ENCODE results near the gene DNLZ.

Gene DNLZ

DNA sequence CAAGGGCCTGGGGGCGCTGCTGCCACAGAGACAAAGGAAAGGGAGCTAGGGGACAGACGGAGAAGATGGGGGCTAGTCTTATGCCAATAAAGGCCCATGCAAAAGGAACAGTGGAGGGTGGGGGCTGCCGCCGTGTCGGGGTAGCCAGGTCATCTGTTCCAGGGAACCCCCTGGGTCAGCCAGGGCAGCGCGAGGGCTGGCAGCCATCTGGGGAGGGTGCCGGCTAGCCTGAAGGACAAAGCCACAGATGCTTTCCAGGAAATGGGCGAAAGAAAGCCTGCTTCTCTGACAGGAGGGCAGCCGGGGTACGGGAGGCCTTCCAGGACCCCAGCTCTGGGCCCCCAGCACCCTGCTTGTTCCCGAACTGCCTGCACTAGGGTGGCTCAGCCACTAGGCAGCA, 11.6 kb upstream of the DNLZ start:
- no peak for DNase-seq (ENCODE audit: low spot score)

DNA sequence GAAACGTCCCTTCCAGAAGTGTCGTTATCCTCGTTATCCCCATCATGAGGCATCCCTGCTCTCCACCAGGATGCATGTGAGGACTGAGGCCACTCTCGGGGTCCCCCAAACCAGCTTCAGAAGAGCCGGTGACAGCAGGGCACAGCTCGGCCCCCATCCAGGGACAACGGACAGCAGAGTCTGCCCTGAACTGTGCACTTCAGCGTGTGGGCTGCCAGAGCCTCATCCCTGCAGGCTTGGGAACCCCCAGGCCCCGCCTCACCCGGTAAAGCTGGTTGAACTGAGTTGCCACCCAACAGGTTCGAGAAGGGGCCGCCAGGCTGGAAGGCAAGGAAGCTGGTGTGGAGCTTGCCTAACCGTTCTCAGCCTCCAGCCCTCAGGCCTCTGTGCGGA, 10.6 kb upstream of the DNLZ start:
- no peak for DNase-seq (ENCODE audit: low spot score)

DNA sequence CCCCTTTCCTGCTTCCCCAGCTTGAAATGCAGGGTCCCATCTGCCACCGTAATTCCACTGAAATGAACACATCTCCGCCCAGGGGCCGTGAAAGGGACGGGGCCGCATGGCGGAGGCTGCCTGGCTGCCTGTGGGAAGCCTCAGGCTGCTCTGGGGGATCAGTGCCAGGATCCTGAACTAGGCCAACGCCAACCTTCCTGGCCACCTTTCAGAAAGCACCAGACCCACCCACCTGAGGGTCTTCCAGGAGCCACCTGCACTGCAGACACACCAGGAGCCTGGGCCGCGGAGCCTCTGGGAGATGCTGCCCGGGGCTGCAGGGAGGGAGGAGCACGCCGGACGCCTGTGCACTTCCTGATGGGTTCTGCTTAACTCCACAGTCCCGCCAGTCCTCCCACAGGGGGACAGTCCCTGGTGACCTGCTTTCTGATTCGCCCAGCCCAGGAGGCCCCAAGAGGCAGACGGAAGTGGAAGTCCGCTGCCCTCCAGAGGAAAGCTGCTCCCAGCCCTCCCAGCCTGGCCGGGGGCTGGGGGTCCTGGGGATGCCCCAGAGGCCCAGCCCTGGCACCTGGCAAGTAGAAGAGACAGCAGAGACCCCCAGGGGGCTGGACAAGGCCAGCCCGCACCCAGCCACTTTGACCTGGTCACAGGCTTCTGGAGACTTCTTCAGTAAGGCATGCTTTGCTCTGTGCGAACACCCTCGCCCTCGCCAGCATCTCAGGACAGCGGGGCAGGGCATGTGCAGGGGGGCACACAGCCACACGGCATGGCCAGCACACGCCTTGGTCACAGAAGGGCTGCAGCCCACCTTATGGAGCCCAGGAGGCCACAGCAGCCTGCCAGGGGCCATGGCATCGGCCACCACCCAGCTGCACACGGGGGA, 10.0 kb upstream of the DNLZ start, which contains the start of gene CARD9:
Gene CARD9 (minus strand): TSS at position 370 of the 883 bp plus-strand sequence. CDS start 1,591 bp downstream, outside the sequence.
- DNase-seq (ENCODE audit: low spot score), result no peak

DNA sequence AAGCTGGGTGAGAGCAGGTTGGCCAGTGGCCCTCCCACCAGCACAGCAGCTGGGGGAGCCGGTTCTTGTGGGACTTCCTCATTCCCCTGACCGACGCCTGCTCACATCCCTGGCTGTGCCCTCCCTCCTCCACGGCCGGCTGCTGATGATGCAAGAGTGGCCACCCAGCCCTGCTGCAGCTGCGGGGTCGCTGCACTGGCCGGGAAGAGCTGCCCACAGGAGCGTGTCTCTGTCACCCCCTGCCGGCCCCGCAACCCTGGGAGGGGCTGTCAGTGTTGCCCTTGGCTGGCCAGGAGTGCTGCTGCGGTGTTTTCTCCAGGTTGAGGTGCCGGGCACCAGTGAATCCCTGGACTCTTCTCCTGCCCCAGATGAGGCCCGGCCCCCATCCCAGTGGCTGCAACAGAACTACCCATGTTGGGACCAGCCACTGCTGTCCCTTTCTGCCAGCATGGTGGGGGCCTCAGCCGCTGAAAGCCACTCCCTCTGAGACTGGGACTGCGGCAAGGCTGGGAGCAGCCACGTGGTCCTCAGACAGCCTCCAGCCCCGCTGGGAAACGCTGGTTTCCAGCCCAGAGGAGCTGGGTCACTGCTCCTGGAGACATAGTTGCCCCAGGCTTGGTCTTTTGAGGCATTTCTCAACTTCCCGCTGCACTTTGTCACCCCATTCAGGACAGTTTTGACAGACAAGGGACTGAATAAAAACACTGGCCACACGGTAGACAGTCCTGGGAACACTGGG, 9.2 kb upstream of the DNLZ start:
- DNase-seq (ENCODE audit: low spot score), result no peak

DNA sequence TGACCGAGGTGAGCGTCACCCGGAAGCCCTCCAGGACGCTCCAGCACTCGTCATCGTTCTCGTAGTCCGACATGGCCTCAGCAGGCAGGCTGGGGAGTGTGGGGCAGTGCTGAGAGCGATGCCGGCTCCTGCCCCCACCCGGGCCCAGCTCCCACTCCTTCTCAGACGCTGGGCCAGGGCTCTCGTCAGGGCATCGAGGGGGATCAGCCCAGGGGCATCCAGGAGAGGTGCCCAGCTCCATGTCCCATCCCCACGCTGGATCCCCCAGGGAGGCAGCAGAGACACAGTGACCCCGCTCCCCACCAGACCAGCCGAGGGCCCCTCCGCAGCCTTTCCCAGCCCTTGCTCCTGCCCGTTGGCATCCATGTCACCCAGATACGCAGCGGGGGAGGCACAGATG, 8.5 kb upstream of the DNLZ start:
- no peak for DNase-seq (ENCODE audit: low spot score)

DNA sequence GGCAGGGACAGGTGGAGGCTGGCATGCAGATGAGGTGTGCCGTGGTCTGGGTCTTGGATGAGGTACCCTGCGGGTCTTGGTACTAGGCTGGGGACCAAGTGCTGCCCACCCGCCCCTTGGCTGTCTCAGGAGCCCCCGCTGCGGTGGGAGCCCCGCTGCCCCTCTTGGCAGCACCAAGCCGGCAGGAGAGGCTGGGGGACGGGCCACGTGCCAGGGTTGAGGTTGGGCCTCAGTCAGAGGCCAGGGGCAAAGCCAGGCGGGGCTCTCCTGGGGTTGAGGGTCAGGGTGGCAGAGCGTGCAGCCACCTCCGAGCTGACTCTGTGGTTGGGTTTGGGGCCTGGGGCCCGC, 8.0 kb upstream of the DNLZ start:
- DNase-seq (ENCODE audit: low spot score), result no peak

DNA sequence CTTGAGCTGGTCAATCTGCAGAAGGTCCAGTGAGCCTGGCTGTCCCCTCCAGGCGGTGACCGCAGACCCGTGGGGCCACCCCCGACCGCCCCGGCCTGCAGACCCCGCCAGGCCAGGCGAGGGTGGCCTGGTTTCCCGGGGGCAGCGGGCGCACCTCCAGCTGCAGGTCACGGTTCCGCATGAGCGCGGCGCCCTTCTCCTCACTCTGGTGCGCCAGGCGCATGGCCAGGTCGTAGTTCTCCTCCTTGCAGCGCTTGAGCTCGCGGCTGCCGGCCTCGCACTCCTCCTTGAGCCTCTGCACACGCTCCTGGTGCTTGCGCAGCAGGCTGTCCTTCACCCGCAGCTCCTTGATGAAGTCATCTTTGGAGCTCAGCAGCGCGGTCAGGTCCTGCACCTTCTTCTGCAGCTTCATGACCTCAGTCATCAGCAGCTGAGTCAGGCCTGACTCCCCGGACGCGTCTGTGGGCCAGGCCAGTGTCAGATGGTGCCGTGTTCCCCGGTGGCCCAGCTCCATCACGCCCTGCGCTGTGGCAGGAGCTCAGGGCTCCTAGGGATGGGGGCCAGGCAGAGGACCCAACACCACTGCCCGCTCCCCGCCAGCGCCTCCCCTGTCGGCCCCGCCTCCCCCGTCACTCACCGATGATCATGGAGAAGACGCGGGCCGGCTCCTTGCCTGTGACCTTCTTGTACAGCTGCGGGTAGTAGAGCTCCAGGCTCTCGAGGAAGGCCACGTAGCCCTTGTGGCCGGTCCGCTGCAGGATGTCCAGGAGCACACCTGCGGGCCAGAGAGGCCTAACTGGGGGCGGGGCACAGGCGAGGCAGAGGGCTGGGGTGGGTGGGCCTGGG, 7.4 kb upstream of the DNLZ start:
- DNase-seq (ENCODE audit: low spot score), result no peak

DNA sequence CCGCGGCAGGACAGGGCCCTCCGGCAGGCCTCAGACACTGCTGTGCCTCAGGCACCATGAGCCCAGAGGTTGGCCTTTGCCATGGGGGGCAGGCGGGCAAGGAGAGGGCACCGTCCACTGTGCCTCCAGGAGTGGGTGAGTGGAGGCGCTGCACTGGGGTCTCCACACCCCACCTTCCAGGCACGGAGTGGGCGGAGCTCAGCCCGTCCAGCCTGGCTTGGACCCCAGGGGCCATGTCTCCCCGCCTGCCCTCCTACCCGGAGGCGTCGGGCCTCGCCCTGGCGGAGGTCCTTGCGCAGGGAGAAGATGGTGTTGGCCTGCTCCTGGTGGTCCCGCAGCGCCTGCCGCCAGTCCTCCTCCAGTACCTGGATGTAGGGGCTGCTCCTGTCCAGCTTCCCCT, 6.5 kb upstream of the DNLZ start:
- DNase-seq (ENCODE audit: low spot score), result no peak

DNA sequence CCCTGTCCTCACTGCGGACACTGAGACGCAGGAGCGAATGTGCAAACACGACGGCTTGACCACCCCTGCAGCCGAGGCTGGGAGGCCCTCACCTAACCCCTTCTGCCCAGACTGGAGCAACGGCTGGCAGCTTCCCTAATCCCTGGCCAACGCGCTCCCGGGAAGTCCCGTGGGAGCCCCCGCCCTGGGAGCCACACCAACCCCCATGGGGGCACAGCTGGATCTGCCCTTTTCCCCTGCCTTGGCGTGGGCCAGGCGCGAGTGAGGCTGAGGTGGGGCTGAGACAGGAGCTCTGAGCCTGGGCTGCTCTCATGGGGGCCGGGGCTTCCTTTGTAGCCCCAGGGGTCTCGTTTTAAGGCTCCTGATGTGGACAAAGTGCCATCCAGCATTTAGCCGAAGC, 4.6 kb upstream of the DNLZ start:
- no peak for DNase-seq (ENCODE audit: low spot score)

DNA sequence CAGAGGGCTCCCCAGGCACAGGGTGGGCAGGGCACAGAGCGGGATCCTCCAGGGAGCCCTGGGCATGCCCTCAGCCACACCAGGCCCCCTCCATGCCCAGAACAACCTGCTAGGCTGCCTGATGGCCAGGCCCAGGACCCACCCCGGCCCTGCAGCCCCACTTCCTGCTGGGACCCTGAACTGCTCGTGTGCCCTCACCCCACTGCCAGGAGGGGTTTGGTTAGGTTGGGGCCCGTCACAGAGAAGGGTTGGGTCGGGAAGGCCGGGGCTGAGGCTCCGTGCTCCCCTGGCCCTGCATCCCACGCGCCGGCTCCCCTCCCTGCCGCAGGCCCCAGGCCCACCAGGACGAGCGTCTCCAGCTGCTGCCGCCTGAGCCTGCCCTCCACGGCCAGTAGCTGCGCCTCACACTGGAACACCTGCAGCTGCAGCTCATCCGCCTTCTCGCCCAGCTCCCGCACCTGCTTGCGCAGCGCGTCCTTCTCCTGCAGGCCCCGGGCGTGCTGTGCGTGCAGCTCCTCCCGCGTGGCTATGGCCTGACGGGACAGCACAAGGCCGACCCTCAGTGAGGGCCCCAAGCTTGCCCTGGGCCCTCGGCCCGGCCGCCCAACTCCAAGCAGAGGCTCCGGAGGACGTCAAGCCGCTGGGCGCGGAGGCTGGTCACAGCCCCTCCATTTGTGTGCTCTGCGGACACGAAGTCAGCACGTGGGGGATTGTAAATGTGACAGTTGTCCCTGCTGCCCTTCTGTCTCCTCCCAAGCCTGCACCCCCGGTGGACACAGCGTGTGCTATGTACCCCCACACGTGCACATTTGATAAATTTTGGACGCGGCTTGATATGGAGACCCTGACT, 4.0 kb upstream of the DNLZ start:
- DNase-seq (ENCODE audit: low spot score), result no peak

DNA sequence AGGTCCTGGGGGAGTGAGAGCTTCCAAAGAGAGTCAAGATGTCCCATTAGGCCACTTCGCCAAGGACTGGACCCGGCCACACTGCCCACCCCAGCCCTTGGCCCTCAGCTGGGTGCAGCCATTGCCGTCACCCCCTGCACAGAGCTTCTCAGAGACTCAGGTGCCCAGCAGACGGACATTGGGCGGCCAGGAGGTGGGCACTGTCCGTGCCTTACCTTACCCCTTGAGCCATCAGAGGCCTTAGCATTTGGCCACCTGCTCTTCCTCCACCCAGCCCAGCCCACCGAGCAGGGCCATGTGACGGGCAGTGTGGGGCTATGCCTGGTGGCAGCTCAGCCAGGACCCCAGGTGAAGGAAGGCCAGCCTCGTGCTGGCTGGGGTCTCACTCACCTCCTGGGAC, 3.3 kb upstream of the DNLZ start:
- no peak for DNase-seq (ENCODE audit: low spot score)

DNA sequence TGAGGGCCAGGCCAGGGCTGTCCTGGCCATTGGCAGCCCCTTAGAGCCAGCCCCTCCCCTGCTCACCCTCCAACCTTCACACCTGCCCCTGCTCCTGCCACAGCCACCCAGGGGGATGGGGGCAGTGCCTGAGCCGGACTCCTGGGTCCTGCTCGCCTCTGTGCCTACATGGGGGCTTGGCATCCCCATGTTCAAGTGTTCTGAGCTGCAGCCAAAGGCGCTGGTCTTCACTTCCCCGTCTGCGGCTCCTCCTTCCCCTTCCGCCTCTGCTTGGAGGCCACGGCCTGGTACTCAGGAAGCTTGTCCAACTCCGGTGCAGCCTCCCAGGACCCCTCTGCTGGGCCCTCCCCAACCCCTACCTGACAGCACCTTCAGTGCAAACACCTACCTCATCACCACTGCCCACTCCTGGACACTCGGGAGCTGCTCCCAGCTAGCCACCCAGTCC, 2.3 kb upstream of the DNLZ start:
- no peak for DNase-seq (ENCODE audit: low spot score)

DNA sequence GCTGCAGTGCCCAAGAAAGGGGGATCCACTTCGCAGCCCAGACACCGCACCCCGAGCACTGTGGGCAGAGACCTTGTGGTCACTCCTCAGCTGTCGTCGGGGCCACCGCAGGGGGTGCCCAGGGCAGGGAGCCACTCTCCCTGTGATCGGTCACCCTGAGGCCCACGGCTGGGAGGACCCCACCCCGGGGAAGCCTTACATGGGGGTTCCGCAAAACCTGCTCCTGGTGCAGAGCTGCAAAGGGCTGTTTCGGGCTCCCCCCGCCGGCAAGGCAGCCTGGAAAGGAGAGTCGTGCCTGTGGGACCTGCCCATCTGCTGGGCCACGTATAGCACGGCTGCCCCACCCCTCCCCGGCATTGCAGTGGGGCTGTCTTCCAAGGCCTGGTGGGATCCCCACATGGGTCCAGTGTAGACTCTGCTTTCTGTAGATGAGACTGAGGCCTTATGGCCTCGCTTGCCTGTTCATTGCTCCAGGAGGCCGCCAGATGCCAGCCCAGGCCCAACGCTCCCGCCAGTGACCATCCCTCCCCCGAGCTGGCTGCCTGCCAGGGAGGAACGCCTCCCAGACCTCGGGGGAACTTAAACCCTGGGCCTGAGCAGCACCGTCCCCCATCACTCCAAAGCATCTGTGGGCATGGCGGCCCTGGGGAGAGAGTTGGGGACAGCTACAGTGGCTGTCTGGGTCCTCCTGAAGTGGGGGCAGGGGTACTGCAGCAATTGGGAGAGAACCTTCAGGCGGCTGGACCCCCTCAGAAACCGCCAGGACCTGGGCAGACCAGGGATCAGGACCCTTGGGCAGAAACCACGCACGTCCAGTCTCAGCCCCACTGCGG, 1.6 kb upstream of the DNLZ start:
- no peak for DNase-seq (ENCODE audit: low spot score)

DNA sequence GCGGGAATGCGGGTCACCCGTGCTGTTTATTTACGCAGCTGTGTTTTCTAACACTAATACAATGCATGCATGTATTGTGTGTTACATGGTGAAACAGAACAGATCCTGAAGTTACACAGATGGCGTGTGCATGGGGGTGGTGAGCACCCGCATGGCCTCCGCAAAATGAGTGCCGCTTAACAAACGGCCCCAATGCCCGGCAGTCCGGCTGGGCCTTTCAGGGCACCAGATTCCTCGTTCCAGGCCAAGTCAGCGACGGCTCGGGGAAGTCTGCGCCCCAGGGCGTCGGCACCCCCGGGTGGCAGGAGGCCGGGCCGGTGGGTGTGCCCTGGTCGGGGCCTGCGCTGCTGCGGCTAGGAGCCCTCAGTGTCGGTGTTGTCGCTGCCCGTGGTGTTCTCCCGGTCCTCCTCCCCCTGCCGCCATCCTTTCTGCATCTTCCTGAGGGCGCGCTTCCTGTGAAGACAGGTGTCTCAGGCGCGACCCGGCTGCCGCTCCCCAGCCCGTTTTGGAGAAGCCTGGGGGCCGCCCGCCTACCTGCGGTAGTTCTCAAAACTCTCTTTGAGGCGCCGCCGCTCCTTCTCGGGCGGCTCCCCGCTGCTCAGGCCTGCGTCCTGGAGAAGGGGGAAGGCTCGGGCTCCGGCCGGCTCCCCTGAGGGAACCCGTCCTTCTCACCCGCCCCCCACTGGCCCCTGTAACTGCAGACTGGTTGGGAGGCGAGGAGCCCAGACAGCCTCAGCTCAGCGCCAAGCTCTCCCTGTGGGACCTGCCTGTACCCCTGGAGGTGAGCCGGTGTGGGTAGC, 605 bp upstream of the DNLZ start:
- no peak for DNase-seq (ENCODE audit: low spot score)

DNA sequence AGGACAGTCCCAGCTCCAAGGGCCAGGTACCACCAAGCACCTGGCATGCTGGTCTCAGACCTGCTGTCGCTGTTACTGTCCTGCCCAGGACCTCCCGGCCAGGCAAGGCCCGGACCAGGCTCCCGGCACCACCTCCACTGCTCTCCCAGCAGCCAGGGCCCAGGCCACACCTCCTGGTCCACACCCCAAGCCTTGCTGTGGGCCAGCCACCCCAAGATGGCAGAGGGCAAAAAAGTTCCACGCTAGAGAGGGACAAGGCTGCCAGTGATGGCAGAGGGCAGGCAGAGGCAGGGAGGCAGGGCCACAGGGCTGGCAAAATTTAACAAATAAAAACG, 1.1 kb downstream of the DNLZ start:
- no peak for DNase-seq (ENCODE audit: low spot score)

DNA sequence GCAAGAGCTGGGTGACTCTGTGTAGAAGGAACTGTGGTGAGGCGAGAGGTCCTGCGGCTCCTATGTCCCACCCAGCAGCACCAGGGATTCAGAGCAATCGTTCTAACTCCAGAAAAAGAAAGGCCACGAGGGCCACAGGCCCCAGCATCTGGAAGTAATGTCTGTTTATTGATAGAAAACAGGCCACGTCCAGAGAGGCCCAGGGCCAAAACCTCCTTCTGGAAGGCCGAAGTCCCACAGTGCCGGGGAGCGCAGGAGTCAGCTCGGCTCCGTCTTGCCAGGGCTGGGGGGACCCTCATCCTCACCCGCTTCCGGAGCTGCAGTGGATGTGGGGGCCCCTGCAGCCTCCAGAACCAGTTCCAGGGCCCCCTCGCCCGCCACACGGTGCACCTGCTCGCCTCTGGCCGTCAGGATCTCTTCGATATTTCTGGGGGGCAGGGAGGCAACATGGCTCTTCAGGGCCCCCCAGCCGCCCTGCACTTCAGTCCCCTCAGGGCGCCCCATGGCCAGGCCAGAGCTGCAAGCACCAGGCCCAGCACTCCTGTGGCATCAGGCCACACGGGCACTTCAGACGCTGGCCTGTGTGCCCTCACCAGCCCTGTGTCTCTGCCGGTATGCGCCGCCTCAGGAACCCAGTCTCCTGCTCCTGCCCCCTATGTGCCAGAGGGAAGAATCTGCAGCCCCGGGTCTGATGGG, 1.6 kb downstream of the DNLZ start:
- DNase-seq (ENCODE audit: low spot score), result no peak

DNA sequence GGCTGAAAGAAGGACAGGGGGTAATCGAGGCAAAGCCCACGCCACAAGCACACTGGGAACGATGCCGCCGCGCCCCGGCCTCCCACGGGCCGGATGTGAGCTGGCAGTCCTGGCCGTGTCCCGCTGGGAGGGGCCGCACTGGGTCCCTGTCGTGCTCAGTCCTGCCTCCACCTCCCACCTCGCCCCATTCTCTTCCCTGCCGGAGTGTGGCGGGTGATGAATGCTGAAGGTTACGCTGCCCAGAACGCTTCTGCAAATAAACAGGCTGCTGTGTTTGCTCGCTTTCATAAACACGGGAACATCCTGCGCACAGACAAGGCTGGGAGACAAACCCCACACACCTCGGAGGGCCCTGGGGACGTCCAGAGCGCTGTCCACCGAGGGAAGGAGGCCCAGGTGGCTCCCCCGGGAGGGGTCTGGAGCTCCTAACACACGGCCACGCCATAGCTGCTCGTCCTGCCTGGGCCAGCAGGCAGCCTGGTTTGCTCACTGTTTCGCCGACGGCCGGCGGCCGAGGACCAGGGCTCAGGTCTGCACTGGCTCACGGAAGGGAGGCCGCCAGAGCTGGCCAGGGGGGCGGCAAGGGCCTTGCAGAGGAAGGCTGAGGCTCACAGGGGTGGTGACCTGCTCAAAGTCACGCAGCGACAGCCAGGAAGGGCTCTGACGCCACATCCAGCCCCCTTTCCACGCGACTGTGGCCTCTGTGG, 2.3 kb downstream of the DNLZ start:
- no peak for DNase-seq (ENCODE audit: low spot score)

All from ecto neural progenitor cell (in vitro differentiated cells).